H1 (cell line): ENCODE measurements around the gene TOP1. TPM values are rescaled to one million over a fixed set of nuclear protein-coding genes. Genes with fewer than 3 reads are reported as not detected.

Experiments
- CTCF ChIA-PET: fragments of 300-600 bp; sonication (Branson Sonifier 250); formaldehyde crosslinking; loops from one replicate; lab custom pipeline; 2021; ENCODE audit not compliant: partially characterized antibody; lab: Charles Lee
- POLR2A ChIA-PET: fragments of 300-600 bp; sonication (Branson Sonifier 250); formaldehyde crosslinking; loops from one replicate; lab custom pipeline; 2021; ENCODE audit warnings: inconsistent platforms; ENCODE audit not compliant: partially characterized antibody; lab: Charles Lee
- DNase-seq, 2 experiments: peaks; one replicate each; pipeline versions ENCODE4 v3.0.0 to v3.0.0-alpha.2; 2010 to 2022; ENCODE audit warnings: low spot score in 2 of 2, low read depth in 1 of 2, mixed read lengths in 1 of 2
- FAIRE-seq: peaks from 2 replicates; lab custom pipeline; 2011; peaks lifted over from hg19 to GRCh38; lab: Jason Lieb, UNC
- H2AFZ ChIP-seq: 2 replicates; pipeline ENCODE4 v1.8.1; 2012; ENCODE audit warnings: low read length, inconsistent platforms
- H2AK5ac ChIP-seq: 2 replicates; pipeline ENCODE4 v1.6.1; 2013; ENCODE audit warnings: low read depth, low read length
- H2BK120ac ChIP-seq: replicated peaks from 2 replicates; pipeline ENCODE3; 2013; ENCODE audit warnings: low read depth, low read length, inconsistent platforms
- H2BK12ac ChIP-seq: 2 replicates; pipeline ENCODE4 v1.6.1; 2013; ENCODE audit warnings: low read depth, low read length
- H2BK15ac ChIP-seq: 2 replicates; pipeline ENCODE4 v1.6.1; 2013; ENCODE audit warnings: low read length
- H2BK20ac ChIP-seq: 2 replicates; pipeline ENCODE4 v1.6.1; 2013; ENCODE audit warnings: low read length
- H2BK5ac ChIP-seq: 2 replicates; pipeline ENCODE4 v1.6.1; 2013; ENCODE audit warnings: low read depth, low read length
- H3K14ac ChIP-seq: 2 replicates; pipeline ENCODE4 v1.6.1; 2013; ENCODE audit warnings: inconsistent platforms; ENCODE audit not compliant: insufficient read length
- H3K18ac ChIP-seq: 2 replicates; pipeline ENCODE4 v1.6.1; 2013; ENCODE audit warnings: low read length; ENCODE audit errors: extremely low read depth
- H3K23ac ChIP-seq: 2 replicates; pipeline ENCODE4 v1.6.1; 2013; ENCODE audit warnings: inconsistent platforms; ENCODE audit not compliant: insufficient read length
- H3K23me2 ChIP-seq: 2 replicates; pipeline ENCODE4 v1.6.1; 2013; ENCODE audit warnings: low read depth, low read length
- H3K27ac ChIP-seq: 2 replicates; pipeline ENCODE4 v1.6.1; 2011; ENCODE audit warnings: low read depth, low read length, inconsistent platforms
- H3K27me3 ChIP-seq, 4 experiments: replicated peaks in 1 of 4; 1 replicate in 1 of 4; 2 replicates in 3 of 4; pipeline versions ENCODE4 v1.6.1 to v1.8.1; 2011 to 2013; ENCODE audit warnings: low read length in 3 of 4, mild to moderate bottlenecking in 3 of 4, inconsistent platforms in 2 of 4, mixed read lengths in 2 of 4, moderate library complexity in 1 of 4; ENCODE audit not compliant: control insufficient read depth in 3 of 4, insufficient read depth in 3 of 4; ENCODE audit errors: extremely low read depth in 1 of 4
- H3K36me3 ChIP-seq, 4 experiments: 2 replicates each; pipeline versions ENCODE4 v1.6.1 to v1.8.1; 2011 to 2013; ENCODE audit warnings: mild to moderate bottlenecking in 4 of 4, low read length in 3 of 4, moderate library complexity in 2 of 4, control low read depth in 1 of 4, inconsistent platforms in 1 of 4; ENCODE audit not compliant: insufficient read depth in 4 of 4, control insufficient read depth in 2 of 4
- H3K4ac ChIP-seq: replicated peaks from 2 replicates; pipeline ENCODE3; 2013; ENCODE audit warnings: low read length, low read depth, mixed read lengths, inconsistent platforms; ENCODE audit not compliant: insufficient read length
- H3K4me1 ChIP-seq, 4 experiments: replicated peaks in 1 of 4; 1 replicate in 1 of 4; 2 replicates in 3 of 4; pipeline versions ENCODE4 v1.6.1 to v1.8.1; 2011 to 2013; ENCODE audit warnings: low read length in 3 of 4, inconsistent platforms in 2 of 4, mixed read lengths in 1 of 4; ENCODE audit not compliant: insufficient read depth in 4 of 4, control insufficient read depth in 3 of 4
- H3K4me2 ChIP-seq, 2 experiments: 2 replicates each; pipeline versions ENCODE4 v1.6.1 to v1.8.1; 2011 to 2013; ENCODE audit warnings: low read depth in 2 of 2, low read length in 2 of 2, control low read depth in 1 of 2, inconsistent platforms in 1 of 2, mild to moderate bottlenecking in 1 of 2; ENCODE audit not compliant: insufficient read depth in 1 of 2
- H3K4me3 ChIP-seq, 4 experiments: fragments of 200-600, 300-600 bp in 1 of 4; sonication (generic), shearing (Covaris generic), sonication (Bioruptor Twin) in 1 of 4; 2 replicates each; pipeline versions ENCODE4 v1.5.1 to v1.8.1; 2011 to 2016; ENCODE audit warnings: low read length in 4 of 4, low read depth in 3 of 4, control low read depth in 2 of 4, inconsistent platforms in 2 of 4, mild to moderate bottlenecking in 2 of 4, mixed read lengths in 1 of 4, moderate library complexity in 1 of 4; ENCODE audit not compliant: insufficient read depth in 2 of 4; ENCODE audit errors: extremely low read depth in 1 of 4
- H3K56ac ChIP-seq: replicated peaks from 2 replicates; pipeline ENCODE3; 2013; ENCODE audit warnings: low read depth, mild to moderate bottlenecking, mixed read lengths, low read length, inconsistent platforms; ENCODE audit not compliant: insufficient read length
- H3K79me1 ChIP-seq: 2 replicates; pipeline ENCODE4 v1.6.1; 2013; ENCODE audit warnings: low read depth, low read length, control low read depth
- H3K79me2 ChIP-seq, 2 experiments: 2 replicates each; pipeline versions ENCODE4 v1.6.1 to v1.8.1; 2012 to 2013; ENCODE audit warnings: low read length in 2 of 2, mild to moderate bottlenecking in 2 of 2, inconsistent platforms in 1 of 2; ENCODE audit not compliant: insufficient read depth in 2 of 2, control insufficient read depth in 1 of 2
- H3K9ac ChIP-seq, 4 experiments: replicated peaks in 1 of 4; 1 replicate in 1 of 4; 2 replicates in 3 of 4; pipeline versions ENCODE4 v1.6.1 to v1.8.1; 2011 to 2013; ENCODE audit warnings: low read depth in 3 of 4, low read length in 3 of 4, control low read depth in 2 of 4, mild to moderate bottlenecking in 2 of 4, moderate library complexity in 2 of 4, inconsistent platforms in 1 of 4; ENCODE audit errors: extremely low read depth in 1 of 4
- H3K9me3 ChIP-seq, 2 experiments: 2 replicates each; pipeline versions ENCODE4 v1.6.1 to v1.8.1; 2012 to 2013; ENCODE audit warnings: mild to moderate bottlenecking in 2 of 2, moderate library complexity in 2 of 2, control low read depth in 1 of 2, inconsistent platforms in 1 of 2, low read depth in 1 of 2, low read length in 1 of 2, mixed read lengths in 1 of 2; ENCODE audit not compliant: insufficient read depth in 2 of 2
- H4K20me1 ChIP-seq, 2 experiments: replicated peaks in 1 of 2; 2 replicates each; pipeline versions ENCODE3 to v1.8.1; 2011 to 2013; ENCODE audit warnings: inconsistent platforms in 2 of 2, low read length in 2 of 2, mild to moderate bottlenecking in 1 of 2; ENCODE audit not compliant: insufficient read depth in 2 of 2, control insufficient read depth in 1 of 2
- H4K5ac ChIP-seq: 2 replicates; pipeline ENCODE4 v1.6.1; 2013; ENCODE audit warnings: low read length, low read depth, mixed read lengths, inconsistent platforms; ENCODE audit not compliant: insufficient read length
- H4K8ac ChIP-seq: 2 replicates; pipeline ENCODE4 v1.8.0; 2013; ENCODE audit warnings: mild to moderate bottlenecking, moderate library complexity, low read length, inconsistent platforms; ENCODE audit not compliant: insufficient read depth; ENCODE audit errors: extremely low read depth
- H4K91ac ChIP-seq: replicated peaks from 2 replicates; pipeline ENCODE3; 2013; ENCODE audit warnings: low read length, mixed read lengths, inconsistent platforms; ENCODE audit not compliant: insufficient read length
- BRCA1 ChIP-seq: IDR thresholded peaks from 2 replicates; pipeline ENCODE4 v1.6.1; 2012; ENCODE audit warnings: low read depth, low read length, improper control_type of control experiment
- CHD1 ChIP-seq: IDR thresholded peaks from 2 replicates; pipeline ENCODE4 v1.6.1; 2012; ENCODE audit warnings: low read depth, low read length, improper control_type of control experiment
- CREB1 ChIP-seq: IDR thresholded peaks from 2 replicates; pipeline ENCODE4 v1.6.1; 2012; ENCODE audit warnings: inconsistent platforms
- CTBP2 ChIP-seq: IDR thresholded peaks from 2 replicates; pipeline ENCODE4 v1.7.0; 2011; ENCODE audit warnings: borderline replicate concordance, mild to moderate bottlenecking, moderate library complexity, mixed read lengths, low read length; ENCODE audit not compliant: insufficient read depth, insufficient read length
- EP300 ChIP-seq, 2 experiments: IDR thresholded peaks; 1 replicate in 1 of 2; 2 replicates in 1 of 2; pipeline ENCODE4 v1.6.1; 2011 to 2012; ENCODE audit warnings: low read depth in 2 of 2, low read length in 2 of 2, mild to moderate bottlenecking in 2 of 2, borderline replicate concordance in 1 of 2, inconsistent platforms in 1 of 2, moderate library complexity in 1 of 2
- GTF2F1 ChIP-seq: IDR thresholded peaks from 2 replicates; pipeline ENCODE4 v1.6.1; 2012; ENCODE audit warnings: low read depth, low read length, improper control_type of control experiment, borderline replicate concordance
- MAFK ChIP-seq: IDR thresholded peaks from 2 replicates; pipeline ENCODE4 v1.6.1; 2012; ENCODE audit warnings: low read depth, mild to moderate bottlenecking, improper control_type of control experiment, low read length
- RAD21 ChIP-seq, 2 experiments: IDR thresholded peaks in 1 of 2; conservative IDR thresholded peaks in 1 of 2; 2 replicates each; pipeline ENCODE4 v1.6.1; 2011; ENCODE audit warnings: low read depth in 2 of 2, low read length in 2 of 2, improper control_type of control experiment in 1 of 2, inconsistent platforms in 1 of 2, mild to moderate bottlenecking in 1 of 2, moderate library complexity in 1 of 2
- SIRT6 ChIP-seq: IDR thresholded peaks from one replicate; pipeline ENCODE4 v1.7.1; 2012; ENCODE audit warnings: low read length, inconsistent platforms
- SIX5 ChIP-seq: IDR thresholded peaks from 2 replicates; pipeline ENCODE4 v1.6.1; 2011; ENCODE audit warnings: mild to moderate bottlenecking, low read depth, low read length
- SUZ12 ChIP-seq: fragments of 200-600 bp; sonication (generic); IDR thresholded peaks from 2 replicates; pipeline ENCODE4 v1.6.1; 2012; ENCODE audit warnings: mild to moderate bottlenecking, inconsistent platforms, low read length, moderate library complexity, mixed read lengths
- TAF1 ChIP-seq: IDR thresholded peaks from 2 replicates; pipeline ENCODE4 v1.6.1; 2011; ENCODE audit warnings: mild to moderate bottlenecking, low read depth, low read length
- TEAD4 ChIP-seq: IDR thresholded peaks from 2 replicates; pipeline ENCODE4 v1.6.1; 2012; ENCODE audit warnings: low read depth, low read length, inconsistent platforms, mixed read lengths
- YY1 ChIP-seq: IDR thresholded peaks from 2 replicates; pipeline ENCODE4 v1.6.1; 2011; ENCODE audit warnings: low read depth, mild to moderate bottlenecking, low read length
- ZNF274 ChIP-seq: IDR thresholded peaks from 2 replicates; pipeline ENCODE4 v1.7.0; 2012; ENCODE audit warnings: low read length, borderline replicate concordance; ENCODE audit errors: extremely low read depth
- WGBS, 2 experiments: shearing (Covaris generic) in 1 of 2; methylation state at CpG; one replicate each; pipeline versions ENCODE4 v1.1.6 to v1.1.7; 2013 to 2015; ENCODE audit warnings: low lambda C conversion rate in 2 of 2, mixed read lengths in 2 of 2, inconsistent platforms in 1 of 2, low coverage in 1 of 2, missing lambda C conversion rate in 1 of 2; ENCODE audit not compliant: insufficient replicate concordance in 2 of 2, insufficient coverage in 1 of 2, insufficient read length in 1 of 2; ENCODE audit errors: extremely low coverage in 1 of 2, missing lambda C conversion rate in 1 of 2; 5-methylcytosine and 5-hydroxymethylcytosine counted together
- polyA plus RNA-seq, 7 experiments: library from polyadenylated mRNA; depleted of rRNA in 3 of 7; stranded (reverse) in 5 of 7; unstranded in 2 of 7; fragments of >200 nt in 5 of 7; fragments of 200-250 nt in 2 of 7; gene quantifications; 1 replicate in 5 of 7; 2 replicates in 1 of 7; 4 replicates in 1 of 7; pipeline versions ENCODE4 v1.2.1 to v1.2.3, GENCODE V29; 2011 to 2013; ENCODE audit warnings: missing spikeins in 2 of 7, mixed read lengths in 2 of 7
- total RNA-seq: library from RNA; stranded (reverse); fragmentation: NEBNext Ultra II Directional; extraction: Animal tissue kit (Norgen Biotek cat#: 25700); gene quantifications from 2 replicates; pipeline ENCODE4 v1.2.1, GENCODE V29; 2021

TOP1 gene
- total and polyA plus RNA-seq, 2 of the 8 experiments (the other 6 are each of a cell fraction or from before 2014, with no cell fraction given) = 7.4 to 108 TPM

DNA sequence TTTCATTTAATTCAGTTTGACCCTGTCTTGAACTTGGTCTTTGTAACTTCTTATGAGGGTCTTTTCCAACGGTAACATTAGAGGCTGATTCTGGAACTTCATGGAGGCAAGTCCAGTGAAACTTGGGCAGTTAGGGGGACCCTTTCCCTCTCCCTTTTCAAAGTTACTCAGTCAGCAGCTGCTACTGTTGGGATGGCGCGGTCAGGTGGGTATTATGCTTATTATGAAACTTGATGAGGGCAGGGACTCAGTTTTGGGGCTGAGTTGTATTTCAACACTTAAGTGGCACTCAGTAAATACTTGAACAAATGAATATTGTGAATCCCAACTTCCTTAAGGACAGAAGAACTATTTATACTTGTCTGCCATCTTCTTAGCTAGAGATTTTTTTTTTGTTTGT lies 20.8 kb downstream of the TOP1 start:
- Histone ChIP-seq H2AK5ac (no peak overlapping the region), H2AFZ (no peak overlapping the region), H2BK120ac (no peak overlapping the region), H3K4me1 (peaks cover 5 to 25% (median 11%) of the 10 kb centered on the region in 4 experiments; a peak in 4 of 7 replicates), H4K8ac (no peak overlapping the region), H2BK20ac (no peak overlapping the region), H3K79me1 (peaks cover 2% of the 10 kb centered on the region; the same call in 1 of the 2 replicates), H4K20me1 (peaks cover 42 to 43% of the 10 kb centered on the region in 2 experiments), H3K27ac (no peak overlapping the region), H3K23ac (no peak overlapping the region), H3K23me2 (no peaks in the 10 kb centered on the region), H3K56ac (no peak overlapping the region), H4K5ac (no peak overlapping the region), H4K91ac (no peak overlapping the region), H3K27me3 (no peaks in the 10 kb centered on the region), H2BK5ac (no peak overlapping the region), H2BK12ac (no peak overlapping the region), H3K4me2 (no peak overlapping the region), H2BK15ac (no peak overlapping the region), H3K9me3 (no peaks in the 10 kb centered on the region), H3K4ac (no peak overlapping the region), H3K9ac (no peak overlapping the region), H3K79me2 (peaks cover 10 to 99% of the 10 kb centered on the region in 2 experiments; a peak in 3 of 4 replicates), H3K4me3 (no peak overlapping the region), H3K18ac (no peak overlapping the region), H3K14ac (no peak overlapping the region), H3K36me3 (no peaks in the 10 kb centered on the region)
- ChIA-PET CTCF (interaction anchor here (0.7 to 3.2 kb wide), 4 partner anchors 19 to 252 kb away, joined by 3 to 17 read pairs (median 4); no protein-coding TSS in a partner anchor), POLR2A (interaction anchor here (1.2 to 1.4 kb wide), 3 partner anchors 8 to 14 kb away, joined by 3 read pairs; no protein-coding TSS in a partner anchor)
- WGBS, 2 experiments = 60% methylated on average over 3 of the region's 3 CpGs; no CpG with 5 or more reads in 1 of the 2 experiments
- DNase-seq (no peak), FAIRE-seq (no peak)
- TF ChIP-seq SIX5 (no peak), SIRT6 (no peak), MAFK (no peak), TEAD4 (no peak), ZNF274 (no peak), CTBP2 (no peak), TAF1 (no peak), CREB1 (no peak), BRCA1 (no peak), GTF2F1 (no peak), EP300 (IDR thresholded peaks at IDR 0.05; ENCODE audit: borderline replicate concordance in 1 of 2, low read depth in 2 of 2, low read length in 2 of 2) (no peak), RAD21 (IDR thresholded peaks at IDR 0.05 in 1 of 2, conservative IDR thresholded peaks at IDR 0.05 in 1 of 2; ENCODE audit: low read depth in 2 of 2, low read length in 2 of 2) (no peak), CHD1 (no peak), YY1 (no peak), SUZ12 (no peak)
